HS-5 (cell line): ENCODE data around the gene STAT6.

Experiments
- DNase-seq: peaks from one replicate; pipeline ENCODE4 v3.0.0-alpha.2; 2012; ENCODE audit warnings: low read depth

STAT6 gene

DNA sequence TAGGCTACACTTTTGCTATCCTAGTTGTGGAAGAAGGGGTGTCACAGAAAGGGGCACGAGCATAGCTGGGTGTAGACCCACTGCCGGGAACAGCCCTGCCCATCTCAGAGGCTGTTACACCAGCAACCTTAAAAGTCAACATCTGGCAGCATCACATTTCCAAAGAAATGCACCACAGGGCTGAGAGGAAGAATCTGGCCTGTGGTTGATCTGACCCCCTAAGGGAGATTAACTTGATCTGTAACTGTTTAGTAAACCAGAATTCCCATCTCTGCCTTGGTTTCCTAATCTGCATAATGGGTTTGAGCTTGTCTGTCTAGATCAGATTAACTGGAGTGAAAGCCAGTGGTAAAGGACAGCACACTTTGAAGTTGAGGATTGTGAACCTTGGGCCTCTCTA, 34.9 kb upstream of the STAT6 start:
- no peak for DNase-seq

DNA sequence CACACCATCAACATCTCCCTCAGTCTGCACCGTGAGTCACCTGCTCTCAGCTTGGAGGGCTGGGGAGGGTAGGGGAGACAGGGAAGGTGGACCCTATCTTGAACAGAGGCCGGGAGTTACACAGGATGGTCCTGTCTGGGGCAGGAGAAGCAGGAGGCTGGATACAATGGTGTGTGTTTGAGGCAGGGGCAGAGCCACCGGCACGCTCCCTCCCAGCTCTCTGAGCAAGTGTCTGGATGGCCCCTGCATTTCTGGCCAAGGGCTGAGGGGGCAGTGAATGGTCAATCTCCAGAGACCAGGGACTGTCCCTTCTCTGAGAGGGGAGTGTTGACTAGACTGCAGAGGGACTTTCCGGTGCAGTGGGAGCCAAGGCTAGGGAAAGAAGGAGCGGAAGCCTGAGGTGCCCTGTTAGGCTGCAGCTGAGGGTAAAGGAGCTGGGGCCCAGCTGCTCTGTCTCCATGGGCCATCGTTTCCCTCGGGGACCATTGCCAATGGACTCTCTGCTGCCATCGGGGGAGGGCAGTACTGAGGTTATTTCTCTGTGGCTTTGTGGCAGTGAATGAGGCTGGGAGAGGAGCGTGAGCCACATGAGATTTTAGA, 34.4 kb upstream of the STAT6 start:
- DNase-seq = no peak

DNA sequence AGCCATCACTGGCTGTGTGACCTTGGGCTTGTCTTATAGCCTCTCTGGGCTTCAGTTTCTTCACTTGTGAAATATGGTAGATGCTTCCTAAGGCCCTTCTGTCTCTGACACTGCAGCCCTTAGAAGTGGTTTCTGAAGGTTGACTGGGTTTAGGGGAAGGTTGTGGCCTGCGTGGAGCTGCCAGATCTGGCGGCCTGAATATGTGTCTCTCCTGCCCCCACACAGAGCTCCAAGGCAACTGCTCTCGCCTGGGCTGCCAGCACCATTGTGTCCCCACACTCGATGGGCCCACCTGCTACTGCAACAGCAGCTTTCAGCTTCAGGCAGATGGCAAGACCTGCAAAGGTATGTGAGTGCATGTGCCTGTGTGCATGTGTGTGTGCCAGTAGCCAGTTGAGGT, 32.3 kb upstream of the STAT6 start:
- no peak for DNase-seq

DNA sequence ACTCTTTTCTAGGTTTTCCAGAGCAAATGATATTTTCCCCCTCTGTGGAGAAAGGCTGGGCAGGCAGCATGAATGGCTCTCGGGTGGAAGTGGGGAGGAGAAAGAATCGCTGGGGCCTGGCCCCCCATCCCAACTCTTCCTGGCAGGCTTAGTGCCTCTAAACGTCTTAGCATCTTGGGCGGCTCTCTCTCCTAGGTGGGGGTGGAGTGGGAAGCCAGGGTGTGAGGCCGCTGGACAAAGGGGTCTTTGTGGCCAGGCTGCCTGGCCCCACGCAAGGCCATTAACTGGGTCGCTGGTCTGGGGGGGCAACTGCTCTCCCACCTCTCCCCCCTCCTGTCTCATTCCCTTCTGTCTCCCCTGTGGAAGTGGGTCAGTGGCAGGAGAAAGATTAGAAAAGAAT, 31.6 kb upstream of the STAT6 start:
- no peak for DNase-seq

DNA sequence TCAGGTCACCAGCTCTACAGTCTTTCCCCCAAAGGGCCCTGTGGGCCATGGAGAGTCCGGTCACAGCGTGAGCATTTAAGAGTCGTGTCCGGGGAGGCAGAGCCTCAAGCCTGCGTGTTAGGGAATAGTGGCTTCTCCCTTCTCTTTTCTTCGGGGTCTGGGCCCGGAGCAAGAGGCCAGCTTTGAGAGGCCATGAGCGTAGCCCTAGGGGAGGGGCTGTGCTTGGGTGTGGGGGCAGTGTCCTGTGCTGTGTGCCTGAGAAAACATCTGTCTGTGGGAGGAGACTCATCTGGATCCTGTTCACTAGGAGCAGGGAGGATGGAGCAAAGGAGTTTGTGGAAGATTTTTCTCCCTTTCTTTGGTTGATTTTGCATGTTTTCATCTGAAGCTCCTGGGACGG, 31.0 kb upstream of the STAT6 start:
- DNase-seq = no peak

DNA sequence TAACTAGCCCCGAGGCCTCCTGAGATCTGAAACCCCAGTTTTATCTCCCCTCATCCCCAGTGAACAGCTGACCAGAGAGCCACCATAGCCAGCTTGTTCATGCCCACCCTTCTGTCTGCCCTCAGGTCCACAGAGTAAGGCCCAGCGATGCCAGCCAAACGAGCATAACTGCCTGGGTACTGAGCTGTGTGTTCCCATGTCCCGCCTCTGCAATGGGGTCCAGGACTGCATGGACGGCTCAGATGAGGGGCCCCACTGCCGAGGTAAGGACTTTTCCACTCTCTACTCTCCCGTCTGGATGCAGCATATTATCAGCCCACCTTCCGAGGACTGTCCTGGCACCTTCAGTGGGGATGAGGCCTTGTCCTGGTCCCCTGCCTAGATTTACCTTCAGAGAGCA, 30.1 kb upstream of the STAT6 start:
- no peak for DNase-seq

DNA sequence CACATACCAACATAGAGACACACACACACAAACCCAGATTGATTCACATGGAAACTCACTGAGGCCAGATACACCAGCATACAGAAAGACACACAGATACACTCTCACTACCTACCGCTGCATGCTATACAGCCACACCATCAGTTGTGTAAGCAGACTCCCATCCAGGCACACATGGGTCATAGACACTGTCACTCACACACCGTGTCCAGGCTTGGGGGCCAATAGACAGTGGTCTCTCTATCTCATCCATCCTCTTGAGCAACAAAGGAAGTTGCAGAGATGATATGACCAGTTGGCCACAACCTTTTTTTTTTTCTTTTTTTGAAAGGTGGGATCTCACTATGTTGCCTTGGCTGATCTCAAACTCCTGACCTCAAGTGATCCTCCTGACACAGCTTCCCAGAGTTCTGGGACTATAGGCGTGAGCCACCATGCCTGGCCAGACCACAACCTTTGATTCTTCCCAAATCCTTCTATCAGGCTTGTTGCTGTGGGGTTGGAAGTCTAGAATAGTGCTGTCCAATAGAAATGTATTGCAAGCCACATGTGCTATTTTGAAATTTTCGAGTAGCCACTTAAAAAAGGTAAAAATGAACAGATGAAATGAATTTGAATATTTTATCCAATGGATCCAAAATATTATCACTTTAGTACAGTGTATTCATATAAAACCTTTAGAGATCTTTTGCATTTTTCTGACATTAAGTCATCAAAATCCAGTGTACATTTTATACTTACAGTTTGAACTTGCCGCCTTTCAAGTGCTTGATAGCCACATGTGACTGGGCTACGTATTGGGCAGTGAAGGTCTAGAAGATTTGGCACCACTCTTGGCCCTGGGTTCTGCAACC, 28.9 kb upstream of the STAT6 start:
- DNase-seq = no peak

DNA sequence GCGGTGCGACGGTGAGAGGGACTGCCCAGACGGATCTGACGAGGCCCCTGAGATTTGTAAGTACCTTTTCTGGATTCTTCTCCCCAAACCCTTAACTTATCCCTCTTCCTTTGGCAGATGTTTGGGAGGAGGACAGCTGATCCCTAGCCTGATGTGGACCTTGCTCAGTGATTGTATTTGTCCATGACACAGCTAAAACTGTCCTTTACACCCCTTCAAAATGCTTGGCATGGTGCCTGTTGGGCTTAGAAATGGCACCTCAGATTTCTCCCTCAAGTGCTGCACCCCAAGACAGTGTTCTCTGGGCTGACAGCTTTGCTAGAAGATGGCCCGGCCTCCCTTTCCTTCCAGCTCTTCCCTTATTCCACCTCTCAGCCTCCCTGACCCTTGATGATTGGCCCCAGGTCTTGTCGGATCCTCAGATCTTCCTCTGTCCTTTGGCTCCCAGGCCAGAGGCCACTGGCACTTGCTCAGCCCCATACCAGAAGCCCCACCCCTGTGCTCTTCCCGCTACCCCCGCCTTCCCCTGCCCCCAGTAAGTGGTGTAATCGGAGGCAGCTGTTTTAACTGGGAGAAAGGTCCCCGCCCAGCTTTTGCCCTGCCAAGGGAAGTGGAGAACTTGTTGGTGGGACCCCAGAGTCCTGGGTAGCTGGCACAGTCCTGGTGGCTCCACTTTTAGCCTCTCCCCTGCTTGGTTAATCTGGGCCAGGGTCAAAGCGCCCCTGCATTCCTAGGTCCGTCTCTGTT, 27.5 kb upstream of the STAT6 start:
- DNase-seq = no peak

DNA sequence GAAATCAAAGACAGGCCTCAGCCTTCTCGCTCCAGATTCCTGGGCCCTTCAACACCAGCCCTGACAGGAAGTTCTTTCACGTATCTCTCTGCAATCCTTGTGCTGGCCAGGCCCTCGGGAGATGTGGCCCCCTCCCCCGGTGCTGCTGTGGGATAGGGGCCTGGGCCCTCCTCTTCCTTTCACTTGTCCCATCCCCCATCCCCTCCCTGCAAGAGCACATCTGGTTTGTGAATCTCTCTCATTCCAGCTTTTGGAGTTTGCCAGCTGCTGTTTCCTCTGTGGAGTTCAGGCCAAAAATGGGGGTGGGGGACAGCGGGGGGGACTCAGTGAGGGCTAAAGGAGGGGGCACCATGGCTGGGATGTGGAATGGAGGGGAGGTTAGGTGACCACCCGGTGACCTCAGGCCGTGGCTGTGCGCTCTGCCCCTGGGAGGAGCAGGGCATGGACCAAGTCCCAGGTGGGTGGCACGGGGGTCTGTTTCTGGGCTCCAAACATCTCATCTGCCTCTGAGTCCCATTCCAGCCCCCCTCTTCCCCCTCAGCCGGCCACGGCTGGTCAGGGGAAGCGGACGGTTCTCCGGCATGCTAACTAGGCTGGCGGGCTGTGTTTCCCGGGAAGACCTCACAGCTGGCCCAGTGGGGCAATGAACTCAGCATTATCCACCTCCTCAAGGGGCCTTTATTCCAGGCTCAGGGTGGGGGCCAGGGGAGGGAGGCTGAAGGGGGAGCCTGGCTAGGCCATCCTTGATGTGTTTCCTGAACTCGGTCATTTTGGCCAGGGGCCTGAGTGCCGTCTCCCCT, 24.6 kb upstream of the STAT6 start:
- no peak for DNase-seq

DNA sequence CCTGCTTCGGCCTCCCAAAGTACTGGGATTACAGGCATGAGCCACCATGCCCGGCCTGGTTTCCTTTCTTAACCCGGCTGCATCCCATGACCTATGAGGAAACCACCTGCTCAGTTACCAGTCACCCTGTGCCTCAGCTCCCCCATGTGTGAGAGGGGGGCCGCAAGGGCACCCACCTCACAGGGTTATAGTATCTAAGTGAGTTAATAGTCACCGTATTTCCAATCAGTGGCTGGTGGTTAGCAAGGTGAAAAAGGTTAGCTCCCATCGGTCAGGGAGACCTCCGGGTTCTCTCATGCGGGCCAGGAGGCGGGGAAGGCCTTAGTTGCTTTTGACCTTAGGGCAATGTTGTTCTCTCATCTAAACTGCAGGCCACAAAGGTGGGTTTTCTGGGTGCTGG, 23.8 kb upstream of the STAT6 start:
- no peak for DNase-seq

DNA sequence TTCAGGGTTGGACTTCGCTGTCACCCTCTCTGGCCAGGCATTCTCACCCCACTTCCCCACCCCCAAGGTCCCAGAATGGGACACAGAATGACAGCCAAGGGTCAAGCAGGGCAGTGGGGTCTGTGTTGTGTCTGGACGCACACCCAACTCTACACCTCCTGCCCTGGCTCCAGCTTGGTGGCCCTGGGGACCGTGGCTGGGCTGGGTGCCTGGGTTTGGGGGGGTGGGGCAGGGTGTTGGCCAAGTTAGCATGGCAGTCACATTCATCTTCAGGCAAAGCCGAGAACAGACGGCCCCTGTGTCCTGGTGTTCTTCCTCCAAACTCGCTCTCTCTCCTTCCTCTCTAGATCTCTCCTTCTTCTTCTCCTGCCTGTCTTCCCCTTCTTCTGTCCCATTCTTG, 22.8 kb upstream of the STAT6 start:
- DNase-seq = no peak

DNA sequence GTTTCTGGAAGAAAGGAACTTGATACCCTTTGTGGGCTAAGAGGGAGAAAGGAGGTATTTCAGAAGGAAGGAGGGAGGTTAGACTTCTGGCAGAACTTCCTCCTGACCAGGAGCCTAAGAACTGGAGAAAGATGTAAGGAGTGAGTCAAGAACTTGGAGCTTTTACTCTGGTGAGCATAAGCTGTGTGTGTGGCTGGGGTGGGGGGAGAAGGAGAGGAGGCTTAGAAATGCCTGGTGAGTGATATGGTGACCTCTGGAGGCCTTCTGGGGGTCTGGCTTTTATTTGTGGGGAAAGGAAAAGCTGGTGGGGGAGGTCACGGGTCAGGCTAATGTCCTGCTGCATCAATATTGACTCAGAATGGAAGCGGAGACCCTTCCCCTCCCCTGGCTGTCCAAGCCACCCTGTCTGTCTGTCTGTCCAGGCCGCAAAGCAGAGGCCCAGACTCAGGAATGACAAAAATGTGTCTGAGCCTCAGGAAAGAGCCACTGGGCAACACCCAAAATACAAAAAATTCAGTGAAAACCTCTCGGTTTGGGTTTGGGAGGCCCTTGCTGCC, 21.9 kb upstream of the STAT6 start:
- no peak for DNase-seq

DNA sequence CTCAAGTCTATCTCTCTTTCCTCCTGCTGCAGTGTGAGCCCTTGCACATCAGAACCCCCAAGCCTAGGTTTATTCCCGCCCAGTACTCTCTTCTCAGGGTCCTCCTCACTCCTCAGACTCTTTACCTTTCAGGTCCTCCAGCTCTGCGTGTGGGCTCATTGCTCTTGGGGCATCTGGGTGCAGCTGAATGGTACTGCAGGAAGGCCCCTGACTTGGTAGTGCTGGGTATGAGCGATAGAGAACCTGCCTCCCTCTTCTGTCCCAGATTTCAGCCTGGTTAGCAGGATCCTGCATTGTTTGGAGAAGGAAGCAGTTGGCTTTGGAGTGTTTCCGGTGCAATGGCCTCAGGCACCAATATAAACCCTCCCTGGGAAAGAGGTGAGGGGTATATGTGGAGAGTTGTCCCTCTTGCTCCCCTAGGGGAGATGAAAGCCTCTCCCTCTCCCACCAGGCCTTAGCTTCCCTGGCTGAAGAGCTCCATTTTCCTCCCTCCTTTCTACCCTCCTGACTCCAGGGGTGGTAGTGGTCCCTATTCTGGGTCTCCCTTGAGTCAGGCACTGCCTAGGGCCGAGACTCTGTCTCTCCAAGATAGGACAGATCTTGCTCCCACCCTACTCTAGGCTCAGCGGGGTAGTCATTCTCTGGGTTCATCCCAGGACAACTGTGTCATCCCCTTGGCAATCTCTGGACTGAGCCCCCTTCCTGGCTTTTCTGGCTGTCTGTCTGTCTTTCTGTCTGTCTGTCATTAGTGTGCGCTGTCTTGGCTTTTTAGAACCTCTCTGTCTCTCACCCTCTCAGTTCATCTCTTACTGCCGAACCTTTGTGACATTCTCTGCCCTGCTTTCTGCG, 21.0 kb upstream of the STAT6 start:
- DNase-seq = no peak

DNA sequence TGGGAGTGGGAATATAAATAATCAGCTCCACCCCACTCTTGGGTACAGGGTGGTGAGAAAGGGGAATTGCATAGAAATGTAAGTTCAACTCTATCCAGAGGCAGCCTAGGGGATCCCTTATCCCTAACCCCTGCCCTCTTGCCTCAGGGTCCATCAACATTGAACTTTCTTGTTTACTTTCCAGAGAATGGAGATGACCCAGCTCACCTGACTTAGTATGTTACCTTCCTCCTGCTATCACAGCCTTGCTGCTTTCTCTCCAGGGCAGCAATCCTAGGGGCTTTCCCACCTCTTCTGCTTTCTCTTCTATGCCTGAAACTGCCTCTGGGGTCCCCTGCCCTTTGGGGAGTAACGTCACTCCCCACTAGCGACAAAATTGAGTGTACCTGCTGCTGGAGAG, 19.8 kb upstream of the STAT6 start:
- no peak for DNase-seq

DNA sequence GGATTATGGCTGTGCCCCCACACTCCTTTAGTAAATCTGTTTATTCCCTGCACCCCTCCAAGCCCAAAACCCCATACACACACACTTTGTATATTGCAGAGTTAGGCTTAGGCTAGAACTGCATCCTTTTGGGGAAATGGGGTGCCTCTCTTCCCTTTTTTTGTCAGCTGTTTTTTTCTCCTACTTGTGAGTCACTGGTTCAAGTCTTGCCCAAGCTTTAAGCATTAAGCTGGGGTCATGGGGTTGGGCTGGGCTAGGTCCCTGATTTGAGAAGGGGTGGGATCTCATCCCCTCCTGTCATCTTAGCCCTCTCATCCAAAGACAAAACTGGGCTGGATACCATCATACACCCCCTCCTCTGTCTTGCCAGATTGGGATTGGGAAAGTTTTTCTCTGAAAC, 18.7 kb upstream of the STAT6 start:
- no peak for DNase-seq

DNA sequence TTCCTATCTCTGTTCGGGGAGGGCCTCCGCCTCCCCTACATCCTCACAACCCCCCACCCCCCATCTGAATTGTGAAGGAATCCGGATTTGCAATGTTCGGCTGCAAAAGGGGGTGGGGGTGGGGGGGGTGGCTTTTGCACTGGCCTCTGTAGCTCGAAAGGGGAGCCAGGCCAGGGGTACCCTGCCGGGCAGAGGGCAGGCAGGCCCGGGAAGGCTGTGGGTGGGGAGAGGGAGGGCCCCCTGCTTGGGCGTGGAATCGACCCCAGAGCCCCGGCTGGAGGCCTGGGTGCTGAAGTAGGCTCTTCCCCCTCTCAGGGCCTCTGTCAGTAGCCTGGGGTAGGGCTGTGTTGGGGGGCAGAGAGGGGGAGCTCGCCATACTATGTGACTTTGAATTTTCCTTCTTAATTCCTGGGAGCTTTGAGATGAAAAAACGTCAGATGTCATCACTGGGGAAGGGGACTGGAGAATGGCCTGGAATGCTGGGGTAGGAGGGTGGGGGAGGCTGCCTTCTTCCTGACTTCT, 18.2 kb upstream of the STAT6 start:
- no peak for DNase-seq

DNA sequence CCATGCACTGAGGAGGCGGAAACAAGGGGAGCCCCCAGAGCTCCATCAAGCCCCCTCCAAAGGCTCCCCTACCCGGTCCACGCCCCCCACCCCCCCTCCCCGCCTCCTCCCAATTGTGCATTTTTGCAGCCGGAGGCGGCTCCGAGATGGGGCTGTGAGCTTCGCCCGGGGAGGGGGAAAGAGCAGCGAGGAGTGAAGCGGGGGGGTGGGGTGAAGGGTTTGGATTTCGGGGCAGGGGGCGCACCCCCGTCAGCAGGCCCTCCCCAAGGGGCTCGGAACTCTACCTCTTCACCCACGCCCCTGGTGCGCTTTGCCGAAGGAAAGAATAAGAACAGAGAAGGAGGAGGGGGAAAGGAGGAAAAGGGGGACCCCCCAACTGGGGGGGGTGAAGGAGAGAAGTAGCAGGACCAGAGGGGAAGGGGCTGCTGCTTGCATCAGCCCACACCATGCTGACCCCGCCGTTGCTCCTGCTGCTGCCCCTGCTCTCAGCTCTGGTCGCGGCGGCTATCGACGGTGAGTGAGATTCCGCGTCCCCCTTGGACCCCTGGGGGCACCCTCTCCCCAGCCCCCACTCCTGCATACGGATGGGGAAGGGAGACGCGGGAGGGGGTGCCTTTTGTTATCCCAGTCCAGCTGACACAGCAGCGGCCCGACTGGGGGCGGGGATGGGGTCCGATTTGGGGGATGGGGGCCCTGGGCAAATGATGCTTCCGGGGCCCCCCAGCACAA, 17.5 kb upstream of the STAT6 start:
- no peak for DNase-seq

DNA sequence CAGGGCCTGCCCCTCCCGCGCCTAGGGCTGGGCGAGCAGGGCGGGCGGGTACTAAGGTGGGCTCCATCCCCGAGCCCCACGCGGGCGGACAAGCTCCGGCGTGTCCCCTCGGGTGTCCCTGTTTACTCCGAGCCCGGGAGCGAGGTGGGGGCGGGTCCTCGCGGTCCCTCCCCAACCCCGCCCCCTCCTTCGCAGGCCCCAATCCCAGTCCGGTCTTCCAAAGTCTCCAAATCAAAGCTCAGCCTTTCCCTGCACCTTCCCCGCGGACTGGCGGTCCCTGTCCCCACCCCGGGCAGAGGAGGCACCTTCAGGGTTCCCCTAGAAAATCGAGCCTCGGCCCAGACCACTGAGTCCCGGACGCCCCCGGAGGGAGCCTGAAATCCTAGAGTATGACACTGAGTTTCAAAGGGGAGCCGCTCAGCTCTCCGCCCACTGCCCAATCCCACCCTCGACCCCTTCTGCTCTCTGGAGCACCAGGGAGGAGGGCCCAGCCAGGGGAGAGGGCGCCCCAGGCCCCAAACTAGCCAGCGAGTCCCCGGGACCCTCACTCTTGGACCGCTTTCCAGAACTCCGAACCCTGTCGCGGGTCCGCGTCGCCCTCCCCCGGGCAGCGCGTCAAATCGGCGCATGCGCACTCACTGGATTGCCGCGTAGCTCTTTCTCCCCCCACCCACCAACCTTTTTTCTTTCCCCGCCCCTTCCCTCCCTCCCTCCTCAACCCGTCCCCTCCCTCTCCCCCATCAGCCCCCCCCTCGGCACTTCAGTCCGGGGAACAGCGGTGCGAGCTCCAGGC, 16.8 kb upstream of the STAT6 start, which contains the start of gene LRP1:
TSS of gene LRP1 (plus strand) at position 758 of the 793 bp plus-strand sequence. CDS start 482 bp downstream, outside the sequence.
- no peak for DNase-seq

DNA sequence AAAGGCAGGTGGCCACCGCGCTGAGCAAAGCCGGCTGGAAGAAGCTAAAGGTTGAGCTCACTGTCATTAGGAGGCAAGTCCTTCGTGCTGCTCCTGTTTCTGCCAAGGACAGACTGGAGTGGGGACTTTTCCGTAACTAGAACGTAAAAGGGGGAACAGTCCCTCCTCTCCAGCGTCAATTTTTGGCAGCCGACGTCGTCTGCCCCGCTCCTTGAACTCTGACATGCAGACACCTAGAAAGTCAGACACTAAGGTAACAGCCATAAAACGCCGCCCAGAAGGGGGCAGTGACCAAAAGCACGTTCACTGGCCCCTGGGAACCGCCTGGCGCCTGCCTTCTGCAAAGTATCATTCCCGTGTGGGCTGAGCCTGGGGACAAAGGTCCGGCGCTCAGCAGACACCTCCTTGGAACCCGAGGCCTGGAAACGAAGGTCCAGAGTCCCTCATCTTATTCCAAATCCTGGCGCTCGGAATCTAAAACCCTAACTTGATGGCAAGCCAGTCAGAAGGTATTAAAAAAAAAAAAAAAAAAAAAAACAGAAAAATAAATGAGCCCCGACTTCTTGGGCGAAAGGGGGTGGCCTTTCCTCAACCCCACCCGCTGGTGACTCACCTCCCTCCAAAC, 16.1 kb upstream of the STAT6 start:
- no peak for DNase-seq
